Adrenal gland (tissue), 12 donors: ENCODE data around the gene TCF4. TPM values are rescaled to one million over a fixed set of nuclear protein-coding genes. Genes with fewer than 3 reads are reported as not detected.

ENCODE experiments used
- DNase-seq, 7 donors: peaks; one replicate each; pipeline ENCODE4 v3.0.0-alpha.2; 2019 to 2020
- H3K27ac ChIP-seq, 5 donors: fragments of 200-600 bp; sonication (generic) in 4 of 5; 1 replicate in 3 of 5; 2 replicates in 2 of 5; pipeline versions ENCODE4 v1.5.1 to v1.8.0; 2016 to 2020; ENCODE audit warnings: mild to moderate bottlenecking in 1 of 5
- H3K27me3 ChIP-seq: fragments of 200-600 bp; 2 replicates; pipeline ENCODE4 v1.8.0; 2021
- H3K36me3 ChIP-seq, 2 donors: fragments of 200-600 bp; replicated peaks in 1 of 2; 1 replicate in 1 of 2; 2 replicates in 1 of 2; pipeline versions ENCODE4 v1.5.1 to v1.8.0; 2018 to 2022
- H3K4me1 ChIP-seq, 2 donors: fragments of 200-600 bp; replicated peaks in 1 of 2; 1 replicate in 1 of 2; 2 replicates in 1 of 2; pipeline versions ENCODE4 v1.5.1 to v1.8.0; 2018 to 2021
- H3K4me3 ChIP-seq, 4 donors: fragments of 200-600 bp; sonication (generic) in 3 of 4; one replicate each; pipeline ENCODE4 v1.5.1; 2016 to 2018
- H3K9me3 ChIP-seq, 3 donors: fragments of 200-600 bp; sonication (generic) in 1 of 3; replicated peaks in 1 of 3; 1 replicate in 2 of 3; 2 replicates in 1 of 3; pipeline versions ENCODE4 v1.5.1 to v1.8.0; 2016 to 2021
- CTCF ChIP-seq, 6 experiments: fragments of 450-650 bp in 4 of 6; fragments of 200-600 bp in 2 of 6; sonication (generic) in 1 of 6; IDR thresholded peaks; 1 replicate in 5 of 6; 2 replicates in 1 of 6; pipeline versions ENCODE4 v1.5.1 to v1.8.0; 2016 to 2021; ENCODE audit warnings: antibody characterized with exemption in 6 of 6, mild to moderate bottlenecking in 2 of 6, moderate library complexity in 1 of 6
- POLR2A ChIP-seq, 2 donors: fragments of 450-650 bp; IDR thresholded peaks; one replicate each; pipeline ENCODE4 v1.6.1; 2017; ENCODE audit warnings: antibody characterized with exemption in 2 of 2, mild to moderate bottlenecking in 2 of 2, moderate library complexity in 1 of 2
- WGBS, 4 donors: extraction: QIAGEN DNeasy Blood & Tissue Kit in 2 of 4; methylation state at CpG; one replicate each; pipeline versions ENCODE4 v1.1.5 to v1.1.7; 2013 to 2017; 5-methylcytosine and 5-hydroxymethylcytosine counted together
- intact Hi-C, 2 donors: fragments of 100-400 bp; cut with DNase I; formaldehyde crosslinking; loops; one replicate each; pipeline versions ENCODE4 v1.14.1 to v1.15.0; 2022 to 2023
- polyA plus RNA-seq, 3 donors: library from polyadenylated mRNA; stranded (reverse); fragments of 200-250 nt in 2 of 3; fragments of 350-450 nt in 1 of 3; fragmentation: Illumina TruSeq in 1 of 3; extraction: RNeasy Lipid Tissue Mini Kit (QIAGEN cat#74804) in 1 of 3; gene quantifications; one replicate each; pipeline ENCODE4 v1.2.3, GENCODE V29; 2013 to 2014
- total RNA-seq, 9 donors: library from RNA; depleted of rRNA in 4 of 9; stranded (reverse); fragments of >200 nt in 4 of 9; fragments of 120-200 nt in 1 of 9; fragmentation: NEBNext Ultra II Directional in 1 of 9; extraction: Animal tissue kit (Norgen Biotek cat#: 25700) in 1 of 9; gene quantifications; one replicate each; pipeline versions ENCODE4 v1.1.0 to v1.2.4, GENCODE V29; 2013 to 2023
- donor health status: healthy with polysubstance abuse.
- donor health status: Bipolar disorder and iron deficiency.
- donor health status: DM: yes; HTN: yes; CAD: no.
- donor health status: DM: no; HTN: no; CAD: no.
- donor health status: DM: no; HTN: no; CAD: no.
- donor health status: DM: yes; HTN: yes; CAD: no.

The TCF4 gene
- total and polyA plus RNA-seq, 12 donors = 21.9 to 196 (median 112) TPM

DNA sequence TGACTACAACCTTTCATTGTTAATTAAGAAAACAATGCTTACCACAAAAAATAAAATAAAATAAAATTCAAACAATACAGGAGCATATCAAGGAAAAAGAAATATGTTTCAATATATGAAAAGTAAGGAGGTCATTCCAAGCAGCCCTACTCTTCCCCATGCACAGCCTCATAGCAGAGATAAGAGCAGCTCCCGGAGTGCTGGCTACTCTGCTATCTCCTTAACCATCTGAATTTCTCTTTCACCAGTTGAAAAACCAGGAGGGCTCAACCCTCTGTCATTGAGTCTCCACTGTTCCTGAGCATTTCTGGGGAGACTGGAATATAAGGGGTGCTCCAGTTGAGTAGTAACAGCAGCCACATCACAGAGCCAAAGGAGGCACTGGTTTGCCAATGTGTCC lies 201.4 kb downstream of the TCF4 start:
- Histone ChIP-seq H3K36me3 (no peaks in the 10 kb centered on the region), H3K27ac (no peak overlapping the region), H3K9me3 (no peaks in the 10 kb centered on the region), H3K4me3 (no peak overlapping the region), H3K27me3 (no peaks in the 10 kb centered on the region), H3K4me1 (peaks cover 0 to 16% of the 10 kb centered on the region in 2 donors)
- intact Hi-C loops = no loop called here
- 89 to 92% (median 90%) methylated on average over 1 of the region's 1 CpG for WGBS, 4 donors
- TF ChIP-seq CTCF (IDR thresholded peaks at IDR 0.05) = no peak
- TF ChIP-seq POLR2A (IDR thresholded peaks at IDR 0.05) = no peak
- no peak for DNase-seq

DNA sequence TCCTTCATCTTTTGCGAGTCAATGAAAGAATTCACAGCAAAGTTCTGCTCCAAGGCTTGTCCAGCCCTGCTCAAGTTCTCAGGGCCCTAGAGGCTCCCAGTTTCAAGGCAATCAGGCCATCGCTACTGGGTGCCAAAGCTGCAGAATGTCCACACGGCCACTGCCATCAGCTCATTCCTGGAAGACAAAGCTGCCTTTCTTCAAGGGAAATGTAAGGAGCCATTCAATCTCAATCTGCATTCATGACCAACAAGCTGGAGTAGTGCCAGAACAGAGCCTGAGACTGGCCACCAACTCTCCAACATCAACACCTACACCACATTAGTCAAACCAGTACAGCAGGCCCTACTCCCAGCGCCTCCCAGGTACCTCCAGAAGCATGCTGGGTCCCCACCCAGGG lies 202.2 kb downstream of the TCF4 start:
- DNase-seq = no peak
- Histone ChIP-seq H3K27ac (no peak overlapping the region), H3K36me3 (no peaks in the 10 kb centered on the region), H3K27me3 (no peaks in the 10 kb centered on the region), H3K4me1 (peaks cover 0 to 16% of the 10 kb centered on the region in 2 donors), H3K9me3 (no peaks in the 10 kb centered on the region), H3K4me3 (no peak overlapping the region)
- intact Hi-C loops = no loop called here
- no peak for TF ChIP-seq POLR2A (IDR thresholded peaks at IDR 0.05)
- no peak for TF ChIP-seq CTCF (IDR thresholded peaks at IDR 0.05)
- 91 to 100% (median 96%) methylated on average over 4 of the region's 4 CpGs for WGBS, 4 donors

- no peaks in the 10 kb centered on the region for H3K9me3 ChIP-seq
- H3K27ac ChIP-seq = no peak overlapping the region
- peaks cover 0 to 16% of the 10 kb centered on the region in 2 donors for H3K4me1 ChIP-seq
- TF ChIP-seq CTCF (IDR thresholded peaks at IDR 0.05) (peak; percentile 29 to 58 (median 54)), POLR2A (IDR thresholded peaks at IDR 0.05) (no peak)
- peak in 4 of 7 donors; percentile 24 to 51 (median 42) for DNase-seq
- H3K27me3 ChIP-seq = no peaks in the 10 kb centered on the region
- H3K4me3 ChIP-seq = no peak overlapping the region
- no peaks in the 10 kb centered on the region for H3K36me3 ChIP-seq
- WGBS, 4 donors = 77 to 86% (median 84%) methylated on average over 4 of the region's 4 CpGs
- intact Hi-C loops = no loop called here
Observed at GRCh38 chr18:55384551-55385275, 203.3 kb downstream of the TCF4 start.

- Histone ChIP-seq H3K27ac (no peak overlapping the region), H3K4me1 (peaks cover 0 to 16% of the 10 kb centered on the region in 2 donors), H3K4me3 (no peak overlapping the region), H3K27me3 (no peaks in the 10 kb centered on the region), H3K9me3 (no peaks in the 10 kb centered on the region), H3K36me3 (no peaks in the 10 kb centered on the region)
- DNase-seq = no peak
- WGBS, 4 donors = 93 to 98% (median 94%) methylated on average over 3 to 4 of the region's 4 CpGs
- intact Hi-C loops = no loop called here
- TF ChIP-seq CTCF (IDR thresholded peaks at IDR 0.05) (no peak), POLR2A (IDR thresholded peaks at IDR 0.05) (no peak)
Observed at GRCh38 chr18:55384115-55384514, 203.9 kb downstream of the TCF4 start.
